ENCODE data around the gene COL13A1. TPM values are rescaled to one million over a fixed set of nuclear protein-coding genes. Genes with fewer than 3 reads are reported as not detected.

The COL13A1 gene
- total and polyA plus RNA-seq, 2 experiments from 2014 or later: 57.2 to 150 TPM

DNA sequence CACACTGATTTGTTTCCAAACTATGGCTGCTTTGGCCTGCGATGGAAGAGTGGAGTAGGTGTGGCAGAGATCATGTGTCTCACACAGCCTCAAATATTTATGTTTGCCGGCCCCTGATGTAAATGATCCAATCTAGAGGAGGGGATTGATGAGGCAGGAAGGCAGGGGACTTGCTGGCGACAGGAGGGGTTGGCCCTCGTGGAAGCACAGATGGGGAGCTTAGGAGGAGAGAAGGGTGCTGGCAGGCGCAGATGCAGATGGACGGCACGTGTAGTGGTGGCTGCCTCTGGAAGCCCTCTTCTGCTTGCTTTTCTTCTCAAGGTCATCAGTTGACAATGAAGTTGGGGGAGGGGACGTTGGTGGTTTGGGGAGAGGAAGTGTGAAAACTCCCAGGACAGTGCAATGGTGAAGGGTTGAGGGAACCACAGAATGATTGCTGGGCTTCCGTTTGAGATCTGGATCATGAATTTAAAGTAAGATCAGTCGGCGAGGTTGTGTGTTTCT lies 15.4 kb downstream of the COL13A1 start:
- Histone ChIP-seq H3K27ac (no peak overlapping the region), H3K27me3 (no peaks in the 10 kb centered on the region), H3K9me3 (ENCODE audit: low read depth) (no peaks in the 10 kb centered on the region), H3K36me3 (no peaks in the 10 kb centered on the region), H3K4me3 (no peak overlapping the region), H3K4me1 (ENCODE audit: low read depth) (peaks cover 7% of the 10 kb centered on the region)
- TF ChIP-seq, protein P1, sequence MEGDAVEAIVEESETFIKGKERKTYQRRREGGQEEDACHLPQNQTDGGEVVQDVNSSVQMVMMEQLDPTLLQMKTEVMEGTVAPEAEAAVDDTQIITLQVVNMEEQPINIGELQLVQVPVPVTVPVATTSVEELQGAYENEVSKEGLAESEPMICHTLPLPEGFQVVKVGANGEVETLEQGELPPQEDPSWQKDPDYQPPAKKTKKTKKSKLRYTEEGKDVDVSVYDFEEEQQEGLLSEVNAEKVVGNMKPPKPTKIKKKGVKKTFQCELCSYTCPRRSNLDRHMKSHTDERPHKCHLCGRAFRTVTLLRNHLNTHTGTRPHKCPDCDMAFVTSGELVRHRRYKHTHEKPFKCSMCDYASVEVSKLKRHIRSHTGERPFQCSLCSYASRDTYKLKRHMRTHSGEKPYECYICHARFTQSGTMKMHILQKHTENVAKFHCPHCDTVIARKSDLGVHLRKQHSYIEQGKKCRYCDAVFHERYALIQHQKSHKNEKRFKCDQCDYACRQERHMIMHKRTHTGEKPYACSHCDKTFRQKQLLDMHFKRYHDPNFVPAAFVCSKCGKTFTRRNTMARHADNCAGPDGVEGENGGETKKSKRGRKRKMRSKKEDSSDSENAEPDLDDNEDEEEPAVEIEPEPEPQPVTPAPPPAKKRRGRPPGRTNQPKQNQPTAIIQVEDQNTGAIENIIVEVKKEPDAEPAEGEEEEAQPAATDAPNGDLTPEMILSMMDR (IDR thresholded peaks at IDR 0.05; ENCODE audit: low read depth, low read length): no peak
- no peak for DNase-seq (ENCODE audit: low read depth in 1 of 2, low spot score in 1 of 2)

DNA sequence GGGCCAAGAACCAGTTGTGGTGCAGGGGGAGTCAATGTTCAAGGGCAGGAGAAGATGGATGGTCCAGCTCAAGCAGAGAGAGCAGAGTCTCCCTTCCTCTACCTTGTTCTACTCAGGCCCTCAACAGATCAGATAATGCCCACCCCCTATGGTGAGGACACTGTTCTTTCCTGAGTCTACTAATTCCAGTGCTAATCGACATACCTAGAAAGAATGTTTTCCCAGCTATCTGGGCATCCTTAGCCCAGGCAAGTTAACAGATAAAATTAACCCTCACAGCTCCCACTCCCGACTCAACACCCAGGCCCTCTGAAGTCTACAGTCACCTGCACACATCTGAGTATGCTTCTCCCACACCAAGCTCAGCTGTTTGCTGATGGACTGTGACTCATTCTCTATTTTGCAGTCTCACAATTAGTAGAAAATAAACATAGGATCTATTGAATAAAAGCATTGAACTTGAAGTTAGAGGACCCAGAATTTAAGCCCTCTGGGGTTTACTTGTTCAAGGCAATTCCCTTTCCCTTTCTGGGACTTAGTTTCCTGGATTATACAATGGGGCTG lies 17.1 kb downstream of the COL13A1 start:
- H3K4me3 ChIP-seq: no peak overlapping the region
- no peaks in the 10 kb centered on the region for H3K36me3 ChIP-seq
- no peak for DNase-seq (ENCODE audit: low read depth in 1 of 2, low spot score in 1 of 2)
- no peaks in the 10 kb centered on the region for H3K27me3 ChIP-seq
- H3K27ac ChIP-seq: no peak overlapping the region
- H3K4me1 ChIP-seq (ENCODE audit: low read depth): no peaks in the 10 kb centered on the region
- TF ChIP-seq, protein P1 (IDR thresholded peaks at IDR 0.05; ENCODE audit: low read depth, low read length): no peak
- no peaks in the 10 kb centered on the region for H3K9me3 ChIP-seq (ENCODE audit: low read depth)

DNA sequence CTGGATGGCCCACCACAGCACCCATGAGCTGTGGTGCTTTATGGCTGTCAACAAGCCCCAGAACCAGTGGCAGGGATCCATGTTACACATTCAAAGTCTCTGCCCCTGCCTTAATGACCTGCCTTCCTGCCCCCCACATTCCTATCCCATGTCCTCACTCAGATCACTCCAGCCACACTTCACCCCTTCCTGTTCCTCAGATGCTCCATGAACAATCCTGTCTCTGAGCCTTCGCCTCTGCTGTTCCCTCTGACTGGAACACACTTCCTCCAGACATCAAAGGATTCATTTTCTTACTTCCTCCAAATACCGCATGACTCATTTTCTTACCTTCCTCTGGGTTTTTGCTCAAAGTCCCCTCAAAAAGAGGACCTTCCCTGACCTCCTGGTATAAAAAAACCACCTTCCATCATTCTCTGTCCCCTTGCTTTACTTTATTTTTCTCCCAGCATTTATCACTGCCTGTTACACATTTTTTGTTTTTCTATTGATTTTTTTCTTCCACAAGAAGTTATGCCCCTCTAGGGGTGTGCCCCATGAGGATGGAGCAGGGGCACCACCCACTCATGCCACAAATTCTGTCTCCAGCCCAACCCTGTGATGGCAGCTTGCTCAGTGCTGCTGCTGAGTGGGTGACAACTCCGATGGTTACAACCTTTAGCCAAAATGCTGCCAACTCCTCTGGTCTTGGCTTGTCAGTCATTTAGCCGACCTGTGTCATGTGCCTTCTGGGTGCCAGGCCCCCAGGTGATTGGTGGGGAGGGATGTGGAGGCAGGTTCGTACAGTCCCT lies 18.2 kb downstream of the COL13A1 start:
- no peaks in the 10 kb centered on the region for H3K4me1 ChIP-seq (ENCODE audit: low read depth)
- H3K27ac ChIP-seq: no peak overlapping the region
- H3K36me3 ChIP-seq: no peaks in the 10 kb centered on the region
- TF ChIP-seq, protein P1 (IDR thresholded peaks at IDR 0.05; ENCODE audit: low read depth, low read length): no peak
- no peak overlapping the region for H3K4me3 ChIP-seq
- no peaks in the 10 kb centered on the region for H3K9me3 ChIP-seq (ENCODE audit: low read depth)
- DNase-seq (ENCODE audit: low read depth in 1 of 2, low spot score in 1 of 2): peak in 1 of 2 donors; percentile 22
- H3K27me3 ChIP-seq: no peaks in the 10 kb centered on the region

DNA sequence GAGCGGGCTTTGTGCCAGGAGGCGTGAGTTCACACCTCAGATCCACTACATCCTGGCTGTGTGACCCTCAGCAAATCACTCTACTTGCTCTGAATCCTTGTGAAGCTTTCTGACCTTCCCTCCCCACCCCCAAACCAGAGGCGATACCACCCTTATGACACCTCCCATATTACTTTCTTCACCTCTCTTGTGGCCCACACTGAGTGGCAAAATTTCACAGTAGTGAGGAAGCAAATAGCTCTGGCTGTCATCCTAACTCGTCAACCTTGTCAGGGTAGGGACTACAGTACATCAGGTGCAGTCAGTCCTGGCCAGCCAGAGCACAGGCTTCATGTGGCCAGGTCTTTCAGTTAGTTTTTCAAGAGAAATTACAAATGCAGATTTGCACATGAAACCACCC lies 19.1 kb downstream of the COL13A1 start:
- no peak for DNase-seq (ENCODE audit: low read depth in 1 of 2, low spot score in 1 of 2)
- TF ChIP-seq, protein P1 (IDR thresholded peaks at IDR 0.05; ENCODE audit: low read depth, low read length): no peak
- peaks cover 3% of the 10 kb centered on the region for H3K36me3 ChIP-seq

DNA sequence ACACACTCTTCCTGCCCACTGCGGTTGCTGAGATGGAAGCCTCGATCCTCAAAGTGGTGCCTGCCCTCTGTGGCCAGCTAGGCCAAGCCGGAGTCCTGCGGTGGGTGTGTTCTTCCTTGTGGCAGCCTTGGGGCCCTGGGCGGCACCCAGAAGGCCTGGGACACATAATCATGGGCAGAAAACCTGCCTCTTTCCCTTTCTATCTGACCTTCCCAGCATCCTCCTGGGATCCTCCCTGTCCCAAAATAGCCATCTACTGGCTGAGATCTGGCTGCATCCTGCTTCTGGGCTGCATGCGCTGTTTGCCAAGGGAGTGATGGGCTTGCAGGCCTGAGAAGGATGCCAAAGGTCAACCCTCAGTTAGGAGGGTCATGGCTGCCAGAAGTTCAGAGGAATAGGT lies 23.9 kb downstream of the COL13A1 start:
- H3K4me3 ChIP-seq: no peak overlapping the region
- peaks cover 3% of the 10 kb centered on the region for H3K36me3 ChIP-seq
- H3K27me3 ChIP-seq: no peaks in the 10 kb centered on the region
- DNase-seq (ENCODE audit: low read depth in 1 of 2, low spot score in 1 of 2): no peak
- no peak overlapping the region for H3K27ac ChIP-seq
- peaks cover 23% of the 10 kb centered on the region for H3K4me1 ChIP-seq (ENCODE audit: low read depth)
- TF ChIP-seq, protein P1 (IDR thresholded peaks at IDR 0.05; ENCODE audit: low read depth, low read length): no peak
- no peaks in the 10 kb centered on the region for H3K9me3 ChIP-seq (ENCODE audit: low read depth)

More for the DNA sequence above, 19.1 kb downstream of the COL13A1 start:
- no peaks in the 10 kb centered on the region for H3K9me3 ChIP-seq (ENCODE audit: low read depth)
- H3K4me3 ChIP-seq: no peak overlapping the region
- no peaks in the 10 kb centered on the region for H3K27me3 ChIP-seq
- H3K4me1 ChIP-seq (ENCODE audit: low read depth): no peaks in the 10 kb centered on the region
- no peak overlapping the region for H3K27ac ChIP-seq
